SKM-1 treated with dmso at 0.1 percent for 144 hours (cell line): ENCODE measurements around the gene RAI2.

Experiments
- DNase-seq: peaks from one replicate; lab custom pipeline; 2025; ENCODE audit not compliant: unreplicated experiment; lab: John Stamatoyannopoulos, UW

RAI2 gene

DNA sequence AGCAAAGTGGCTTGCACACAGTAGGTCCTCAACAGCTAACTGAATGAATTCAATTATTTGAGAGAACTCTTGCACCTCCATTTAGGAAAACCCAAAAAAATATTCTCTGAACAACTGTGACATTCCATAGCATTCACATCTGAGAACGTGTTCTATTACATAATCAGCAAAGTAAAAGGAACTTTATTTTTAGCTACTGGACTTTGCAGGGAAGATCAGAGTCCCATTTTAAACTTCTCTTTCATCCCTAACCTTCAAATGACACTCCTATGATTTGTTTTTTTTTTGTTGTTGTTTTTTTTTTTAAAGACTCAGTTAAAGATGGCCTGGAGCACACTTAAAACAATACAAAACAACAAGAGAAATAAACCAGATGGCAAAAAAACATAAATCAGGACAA is 30.9 kb downstream of the RAI2 start:
- no peak for DNase-seq

DNA sequence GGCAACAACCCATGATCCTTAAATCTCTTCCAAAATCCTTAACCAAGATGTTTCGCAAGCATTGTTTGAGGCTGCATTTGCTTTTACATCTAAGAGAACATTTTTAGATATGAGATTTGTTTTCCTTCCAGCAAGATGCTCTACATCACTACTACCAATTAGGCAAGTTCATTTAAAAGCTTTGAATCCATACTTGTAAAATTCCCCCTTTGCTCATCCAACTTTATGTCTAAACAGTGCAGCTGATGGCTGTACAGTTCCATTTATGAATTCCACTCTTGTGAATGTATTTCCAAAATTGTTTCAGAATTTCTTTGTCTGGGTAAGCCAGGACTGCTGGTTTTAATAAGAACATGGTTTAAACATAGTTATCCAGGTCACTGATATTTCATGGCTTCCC is 31.5 kb downstream of the RAI2 start:
- no peak for DNase-seq

DNA sequence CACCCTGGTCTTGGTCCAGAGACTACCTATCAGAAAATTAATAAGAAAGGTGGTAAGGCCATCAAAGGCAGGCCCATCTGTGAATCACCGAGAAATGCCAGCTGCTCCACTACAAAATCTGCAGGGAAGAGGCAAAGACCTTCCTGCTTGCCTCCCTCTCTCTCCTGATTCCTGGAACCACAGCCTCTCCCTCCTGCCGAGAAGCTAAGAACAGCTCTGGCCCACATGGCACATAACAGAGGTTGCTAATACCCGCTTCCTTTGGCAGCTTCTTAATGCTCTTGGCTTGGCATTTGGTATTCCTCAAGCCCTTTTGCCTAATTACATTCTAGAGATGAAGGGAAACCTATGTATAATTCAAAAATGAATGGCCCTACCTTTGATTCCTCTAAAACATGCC is 32.9 kb downstream of the RAI2 start:
- no peak for DNase-seq

DNA sequence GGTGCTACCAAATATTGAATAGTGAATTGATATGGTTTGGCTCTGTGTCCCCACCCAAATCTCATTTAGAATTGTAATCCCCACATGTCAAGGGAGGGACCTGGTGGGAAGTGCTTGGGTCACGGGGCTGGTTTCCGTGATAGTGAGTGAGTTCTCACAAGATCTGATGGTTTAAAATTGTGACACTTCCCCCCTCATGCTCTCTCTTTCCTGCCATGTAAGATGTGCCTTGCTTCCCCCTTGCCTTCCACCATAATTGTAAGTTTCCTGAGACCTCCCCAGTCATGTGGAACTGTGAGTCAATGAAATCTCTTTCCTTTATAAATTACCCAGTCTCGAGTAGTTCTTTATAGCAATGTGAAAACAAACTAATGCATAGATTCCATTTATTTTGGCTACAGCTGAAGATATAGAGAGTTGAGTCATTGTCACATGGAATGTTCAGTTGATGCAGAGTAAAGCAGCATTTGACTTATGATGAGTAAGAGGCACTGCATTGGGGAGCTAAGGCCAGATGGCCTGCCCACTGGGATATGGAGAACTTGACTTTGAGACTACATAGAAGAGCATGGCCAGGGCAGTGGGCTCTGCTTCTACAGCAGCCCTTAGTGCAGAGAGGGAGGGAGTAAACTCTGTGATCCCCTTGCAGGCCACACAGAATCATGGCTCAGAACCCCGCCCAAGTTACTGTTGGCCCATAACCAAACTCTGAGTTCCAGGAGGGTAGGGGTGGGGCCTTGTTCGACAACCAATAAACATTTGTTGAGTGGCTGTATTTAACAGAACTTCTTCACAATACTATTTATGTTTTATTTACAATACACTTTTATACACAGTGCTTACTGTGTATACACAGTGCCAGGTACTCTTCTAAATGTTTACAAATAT is 34.2 kb downstream of the RAI2 start:
- no peak for DNase-seq

DNA sequence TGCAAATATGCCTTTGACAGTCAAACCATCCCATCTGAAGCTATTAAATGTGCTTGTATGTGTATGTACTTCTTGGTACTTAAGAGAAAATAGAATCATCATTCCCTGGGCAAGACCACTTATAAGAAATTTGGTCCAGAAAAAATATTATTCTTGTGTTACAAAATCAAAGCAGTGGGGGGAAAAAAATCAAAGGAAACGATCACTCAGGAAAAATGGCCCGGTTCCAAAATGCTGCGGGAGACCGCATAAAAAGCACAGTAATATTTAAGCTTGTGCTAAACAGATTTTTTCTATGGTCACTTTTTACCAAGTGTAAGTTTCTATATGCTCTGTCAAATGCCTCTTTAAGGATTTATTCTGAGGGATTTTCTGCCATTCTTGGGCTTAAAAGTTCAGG is 36.1 kb downstream of the RAI2 start:
- DNase-seq, result no peak

DNA sequence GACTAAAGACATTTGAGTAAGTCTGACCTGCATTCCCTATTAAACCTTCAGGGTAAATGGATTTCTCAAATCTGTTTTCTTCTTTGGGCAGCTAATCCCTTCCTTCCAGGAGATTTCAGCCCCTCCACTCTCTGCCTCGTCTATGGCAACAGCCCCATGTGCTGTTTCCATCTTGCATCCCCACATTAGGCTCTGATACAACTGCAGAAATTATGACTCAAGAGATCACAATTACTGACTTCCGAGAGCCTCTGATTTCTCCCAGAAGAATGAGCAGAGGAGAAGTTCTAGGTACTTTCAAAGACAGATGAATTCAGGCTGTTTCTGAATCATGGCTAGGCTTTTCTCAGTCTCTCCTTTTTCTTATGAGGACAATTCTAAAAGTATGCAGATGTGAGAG is 38.7 kb downstream of the RAI2 start:
- no peak for DNase-seq

DNA sequence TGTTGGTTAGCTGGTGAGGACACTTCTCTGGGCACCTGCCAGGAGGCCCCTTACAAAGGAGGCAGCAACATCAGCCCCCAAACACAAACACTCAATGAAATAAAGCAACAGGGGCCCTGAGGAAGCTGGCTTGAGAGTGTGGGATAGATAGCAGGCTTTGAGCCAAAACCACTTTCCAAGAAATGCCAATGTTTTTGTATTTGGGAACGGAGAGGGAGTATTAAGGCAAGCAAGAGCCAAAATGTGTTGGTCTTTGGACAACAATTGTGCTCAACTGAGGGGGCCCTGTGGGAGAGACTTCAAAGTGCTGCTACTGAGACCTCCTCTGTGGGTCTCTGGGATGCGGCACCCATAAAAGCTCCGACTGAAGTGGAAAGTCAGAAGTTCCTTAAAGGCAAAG is 41.0 kb downstream of the RAI2 start:
- DNase-seq, result no peak

DNA sequence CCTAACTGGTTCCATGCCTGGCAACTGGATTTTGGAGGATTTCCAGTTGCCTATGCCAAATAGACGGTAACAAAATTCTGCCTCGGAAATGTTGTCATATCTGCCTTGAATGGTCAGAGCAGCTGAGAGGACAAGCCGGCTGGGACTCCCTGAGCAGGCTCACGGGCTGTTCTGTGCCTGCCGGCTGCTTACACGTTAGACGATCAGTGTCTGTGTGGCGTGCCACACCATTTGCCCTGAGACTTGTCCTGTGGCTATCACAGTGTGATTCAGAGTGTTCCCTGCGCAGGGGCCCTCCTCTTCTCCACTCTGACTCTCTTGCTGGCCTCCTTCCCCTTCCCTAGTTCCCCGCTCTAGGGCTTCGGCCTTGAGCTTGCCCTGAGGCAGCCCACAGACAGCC is 42.4 kb downstream of the RAI2 start:
- DNase-seq, result no peak

DNA sequence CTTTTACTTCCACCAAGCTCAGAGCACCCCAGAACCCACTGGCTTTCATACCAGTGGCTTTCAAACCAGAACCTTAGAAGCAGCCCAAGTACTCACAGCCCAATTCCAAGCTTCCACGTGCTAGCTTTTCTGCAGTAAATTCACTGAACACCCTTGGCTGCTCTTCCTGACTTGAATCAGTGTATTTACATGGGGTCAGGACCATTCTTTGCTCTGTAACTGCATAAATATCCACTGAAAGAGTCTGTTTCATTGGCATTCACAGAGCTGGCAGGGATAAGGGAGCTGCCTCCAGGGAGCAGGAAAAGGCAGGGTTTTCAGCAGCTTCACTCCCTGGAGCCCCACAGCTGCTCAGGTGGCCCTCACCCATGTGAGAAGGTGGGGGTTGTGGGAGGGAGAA is 43.8 kb downstream of the RAI2 start:
- no peak for DNase-seq

DNA sequence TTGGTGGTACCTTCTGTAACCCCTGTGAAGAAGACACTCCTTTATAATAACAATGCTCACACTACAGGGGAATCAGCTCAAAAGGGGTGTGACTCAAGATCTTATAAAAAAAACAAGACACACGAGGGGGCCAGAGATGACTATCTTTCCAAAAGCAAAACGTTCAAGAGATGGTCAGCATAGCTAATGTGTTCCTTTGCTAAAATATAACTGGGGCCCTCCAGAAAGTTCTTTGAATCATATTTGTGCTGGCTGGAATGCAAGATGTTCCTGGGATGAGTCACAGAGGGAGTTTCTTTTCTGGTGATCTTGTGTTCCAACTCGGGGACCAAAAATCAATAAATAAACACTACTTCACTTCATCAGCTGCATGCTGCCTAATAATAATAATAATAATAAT is 46.5 kb downstream of the RAI2 start:
- DNase-seq, result no peak

DNA sequence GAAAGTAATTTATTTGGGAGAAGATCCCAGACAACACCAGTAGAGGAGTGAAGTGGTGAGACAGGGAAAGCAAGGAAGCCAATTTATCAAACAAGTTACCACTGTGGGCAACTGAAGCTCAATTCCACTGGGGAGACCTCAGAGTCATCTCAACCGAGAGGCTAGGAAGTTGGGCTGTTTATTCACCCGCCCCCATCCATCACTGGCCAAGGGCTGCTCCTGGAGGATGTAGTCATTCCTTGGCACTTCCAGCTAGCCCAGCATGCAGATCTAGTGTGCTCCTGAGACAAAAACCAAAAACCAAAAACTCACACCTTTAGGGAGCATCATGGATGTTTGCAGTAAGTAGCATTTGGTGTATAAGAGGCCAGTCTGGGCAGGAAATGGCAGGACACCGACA is 47.0 kb downstream of the RAI2 start:
- DNase-seq, result no peak

DNA sequence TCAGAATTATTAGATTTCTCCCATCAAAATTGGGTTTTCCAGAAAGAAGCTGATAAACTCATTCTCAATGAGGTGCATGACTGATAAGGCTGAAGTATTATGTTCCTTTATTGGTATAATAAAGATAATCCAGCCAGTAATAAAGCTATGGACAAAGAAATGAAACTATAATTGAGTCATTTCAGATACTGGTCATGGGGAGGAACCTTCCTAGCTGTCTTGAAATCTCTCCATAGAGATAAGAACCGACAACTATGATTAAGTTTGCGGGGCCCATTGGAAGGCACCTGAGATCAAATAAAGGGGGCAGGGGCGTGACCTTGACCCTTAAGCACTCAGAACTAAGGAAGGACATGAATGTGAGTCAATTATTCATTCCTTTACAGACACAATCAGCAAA is 47.8 kb downstream of the RAI2 start:
- DNase-seq, result no peak

DNA sequence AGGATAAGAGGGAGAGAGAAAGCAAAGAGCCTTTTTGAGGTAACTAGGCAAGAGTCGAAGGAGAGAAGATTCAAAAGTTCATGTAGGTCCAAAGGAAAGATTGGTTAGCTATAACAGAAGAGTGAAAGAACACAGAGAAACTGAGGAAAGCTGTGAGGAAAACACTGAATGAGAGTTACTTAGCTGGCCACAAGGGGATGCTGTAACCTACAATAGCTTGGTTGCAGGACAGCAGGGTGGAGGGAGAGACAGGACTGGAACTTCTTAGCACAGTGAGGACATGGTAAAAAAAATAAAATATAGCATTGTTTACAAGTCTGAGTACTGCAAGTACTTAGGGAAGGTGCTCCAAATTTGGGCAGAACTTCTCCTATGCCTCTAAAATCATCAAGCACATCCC is 48.3 kb downstream of the RAI2 start:
- DNase-seq, result no peak

DNA sequence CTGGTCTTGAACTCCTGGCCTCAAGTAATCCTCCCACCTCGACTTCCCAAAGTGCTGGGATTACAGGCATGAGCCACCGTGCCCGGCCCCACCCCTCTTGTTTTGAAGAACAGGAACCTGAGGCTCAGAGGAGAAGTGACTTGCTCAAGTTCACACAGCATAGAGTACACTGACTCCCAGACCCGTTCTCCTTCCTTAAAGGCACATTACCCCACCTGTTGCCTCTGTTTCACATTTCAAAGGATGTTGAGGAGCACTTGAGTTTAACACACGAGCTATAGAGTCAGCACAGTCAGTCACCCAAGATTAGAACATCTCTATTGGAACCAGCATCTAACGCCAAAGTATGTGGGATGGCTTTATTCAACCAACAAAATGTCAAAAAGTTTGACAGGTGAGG is 51.1 kb downstream of the RAI2 start:
- DNase-seq, result no peak

DNA sequence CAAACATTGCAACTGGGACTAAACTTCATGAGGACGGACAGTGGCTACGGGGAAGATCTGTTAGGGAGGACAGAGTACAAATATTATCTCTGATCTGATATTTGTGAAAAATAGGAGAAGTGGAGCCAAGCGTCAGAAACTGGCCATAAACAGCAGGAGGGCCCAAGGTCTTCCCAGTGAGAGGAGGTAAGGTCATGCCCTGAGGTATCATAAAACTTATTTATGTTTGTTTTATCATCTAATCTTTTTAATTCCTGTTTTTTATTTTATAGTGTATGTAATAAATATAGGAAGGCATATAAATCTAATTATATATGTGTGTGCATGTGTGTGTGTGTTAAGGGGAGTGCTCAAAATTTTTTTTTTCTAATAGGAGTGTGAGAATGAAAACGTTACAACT is 51.8 kb downstream of the RAI2 start:
- no peak for DNase-seq

DNA sequence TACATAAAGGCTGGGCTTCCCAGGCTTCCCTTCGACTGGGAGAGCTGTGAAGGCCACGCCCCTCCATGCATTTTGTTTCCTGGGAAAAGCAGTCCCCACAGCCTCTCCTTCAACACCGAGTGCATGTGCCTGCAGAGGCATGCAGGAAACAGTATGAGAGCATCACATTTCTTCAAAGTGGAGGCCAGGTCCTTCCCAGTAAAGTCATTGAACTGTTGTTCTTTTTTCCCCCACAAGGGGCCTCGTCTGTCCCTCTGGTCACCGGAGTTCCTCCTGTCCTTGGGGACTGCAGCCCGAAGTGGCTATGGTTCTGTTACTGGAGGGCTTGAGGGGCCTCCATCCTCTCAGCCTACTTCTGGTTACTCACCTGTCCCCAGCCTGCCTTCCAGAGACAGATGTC is 56.0 kb downstream of the RAI2 start:
- no peak for DNase-seq

DNA sequence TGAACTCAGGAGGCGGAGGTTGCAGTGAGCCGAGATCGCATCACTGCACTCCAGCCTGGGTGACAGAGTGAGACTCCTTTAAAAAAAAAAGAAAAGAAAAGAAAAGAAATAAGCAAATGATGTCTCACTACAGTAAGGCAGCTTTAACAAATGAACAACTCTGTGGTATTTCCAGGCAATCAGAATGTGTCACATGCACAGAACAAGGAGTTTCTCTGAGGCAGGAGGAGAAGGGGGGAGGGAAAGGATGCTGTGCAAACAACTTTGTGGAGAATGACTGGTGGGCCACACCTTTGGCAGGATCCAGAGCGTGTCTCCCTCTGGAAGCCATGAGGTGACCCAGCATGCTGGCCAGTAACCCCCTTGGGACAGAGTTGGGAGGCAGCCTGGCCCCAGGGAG is 57.6 kb downstream of the RAI2 start:
- no peak for DNase-seq

DNA sequence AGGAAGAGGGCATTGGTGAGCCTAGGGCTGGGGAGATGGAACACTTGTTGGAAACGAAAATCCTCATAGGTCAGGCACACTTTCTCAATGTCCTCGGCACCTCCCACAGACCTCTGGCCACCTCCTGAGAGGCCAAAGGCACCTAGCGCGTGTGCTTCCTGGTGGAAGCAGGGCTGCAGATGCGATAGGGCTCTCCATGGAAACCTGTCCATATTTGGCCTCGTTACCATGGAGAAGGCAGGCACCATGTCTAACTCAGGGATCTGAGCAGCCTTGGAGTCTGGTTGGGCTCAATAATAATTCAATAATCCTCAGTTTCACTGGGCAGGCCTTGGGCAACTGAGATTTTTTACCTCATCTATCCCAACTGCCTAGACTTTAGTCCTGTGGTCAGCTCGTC is 58.3 kb downstream of the RAI2 start:
- DNase-seq, result no peak

DNA sequence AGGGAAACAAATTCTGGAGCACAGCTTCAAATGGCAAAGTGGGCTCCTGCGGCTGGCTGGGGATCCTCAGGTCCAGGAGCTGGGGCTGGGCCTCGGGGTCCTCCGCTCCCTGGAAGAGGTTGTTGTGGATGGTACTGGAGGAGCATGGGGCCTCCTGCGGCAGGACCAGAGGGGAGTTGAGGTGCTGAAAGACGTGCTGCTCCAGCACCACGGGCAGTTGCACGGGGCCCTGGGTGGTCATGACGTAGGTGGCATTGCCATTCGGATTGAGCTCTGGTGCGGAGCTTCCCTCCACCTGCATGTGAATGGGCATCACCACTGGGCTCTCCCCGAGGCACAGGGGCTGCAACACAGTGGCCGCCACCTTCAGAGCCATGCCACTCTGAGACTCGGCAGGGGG is 59.7 kb downstream of the RAI2 start:
- DNase-seq, result no peak

DNA sequence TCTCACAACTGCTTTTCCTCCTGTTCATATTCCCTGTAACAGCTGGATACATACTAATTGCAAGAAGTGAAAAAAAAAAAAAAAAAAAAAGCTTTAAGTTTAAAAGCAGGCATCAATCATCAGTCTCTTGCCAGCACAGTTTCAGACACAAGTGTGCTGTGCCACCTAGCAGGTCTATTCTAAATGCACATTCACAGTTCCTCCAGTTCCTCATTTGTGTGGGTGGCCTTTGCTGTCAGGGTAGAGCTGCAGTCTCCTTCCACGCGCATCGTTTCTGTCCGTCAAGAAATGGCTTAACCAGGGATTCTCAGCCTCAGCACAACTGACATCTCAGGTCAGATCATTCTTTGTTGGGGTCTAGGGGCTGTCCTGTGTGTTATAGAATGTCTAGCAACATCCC is 62.2 kb downstream of the RAI2 start:
- DNase-seq, result no peak

DNA sequence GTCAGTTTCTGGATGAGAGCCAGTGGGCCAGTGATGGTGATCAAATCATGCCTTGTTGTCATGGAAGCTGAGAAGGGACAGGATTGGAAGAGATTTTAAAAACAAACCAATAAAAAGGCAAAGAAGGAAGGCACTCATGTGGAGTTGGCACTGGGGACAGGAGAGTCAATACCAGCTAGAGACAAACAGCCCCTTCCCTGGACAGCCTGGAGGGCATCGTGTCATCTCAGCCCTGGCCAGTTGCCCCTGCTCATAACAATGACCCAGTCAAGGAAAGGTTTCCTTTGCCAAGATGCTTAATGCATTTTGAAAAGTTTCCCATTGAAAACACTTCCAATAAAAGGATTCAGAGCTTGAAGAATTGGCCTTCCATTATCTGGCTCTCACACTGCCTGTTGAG is 68.3 kb downstream of the RAI2 start:
- DNase-seq, result no peak

DNA sequence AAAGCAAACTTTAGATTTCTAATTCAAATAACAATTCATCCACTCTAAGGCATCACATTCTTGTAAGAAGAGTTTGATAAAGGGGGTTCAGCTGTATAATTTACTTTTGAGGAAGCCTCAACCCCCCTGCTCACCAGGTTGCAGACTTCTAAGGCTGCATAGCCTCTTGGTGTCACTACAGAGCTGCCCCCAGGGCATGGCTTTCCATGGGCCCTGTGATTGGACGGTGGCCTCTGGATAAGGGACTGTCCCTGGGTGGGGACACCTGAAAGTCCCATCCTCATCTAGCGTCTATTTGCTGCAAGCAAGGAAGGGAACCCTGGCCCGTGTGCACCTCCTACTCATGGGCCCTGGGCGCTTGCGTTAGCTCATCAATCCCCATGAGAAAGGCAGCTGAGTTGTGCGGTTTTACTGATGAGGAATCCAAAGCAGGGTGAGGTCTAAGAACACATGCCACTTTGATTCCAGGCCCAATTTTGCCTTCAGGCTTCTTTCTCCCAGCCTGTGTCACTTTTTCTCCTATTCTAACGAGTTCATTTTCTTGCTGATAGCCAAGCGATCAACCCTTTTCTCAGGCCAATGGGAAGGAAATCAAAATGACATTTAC is 72.0 kb downstream of the RAI2 start:
- DNase-seq, result no peak

DNA sequence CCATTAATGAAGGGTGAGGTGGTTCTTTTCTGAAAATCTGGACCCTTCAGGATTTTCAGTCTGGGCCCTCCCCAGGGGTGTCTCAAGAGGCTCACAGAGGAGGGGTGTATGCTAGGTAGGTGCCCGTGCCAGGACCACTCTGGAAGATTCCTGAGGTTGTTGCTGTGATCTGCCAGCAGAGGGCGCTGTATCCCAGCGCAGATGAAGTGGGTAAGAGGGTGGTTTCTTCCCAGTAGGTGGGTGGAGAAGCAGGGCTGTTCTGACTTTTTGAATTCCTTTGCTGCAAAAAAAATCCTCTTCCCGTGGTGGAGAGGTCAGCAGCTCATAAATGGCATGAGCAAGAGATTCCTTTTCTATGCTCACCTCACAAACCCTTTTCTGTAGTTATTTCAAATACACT is 72.7 kb downstream of the RAI2 start:
- DNase-seq, result no peak
